HTERT RPE-1 (cell line): ENCODE data around the gene MRPL27.

Source experiments
- in situ Hi-C: fragments of 300-500 bp; cut with MboI; formaldehyde crosslinking; loops from 4 replicates; pipeline ENCODE4 v1.14.3; 2020; ENCODE audit warnings: low sequenced_read_pairs

The MRPL27 gene

GRCh38 chr17:50361561-50362480, 11.2 kb downstream of the MRPL27 start:
- in situ Hi-C loops, result no loop called here

GRCh38 chr17:50360486-50361115, 12.4 kb downstream of the MRPL27 start:
- in situ Hi-C loops, result no loop called here

- in situ Hi-C loops, result no loop called here
Observed at GRCh38 chr17:50359998-50360461, 13.0 kb downstream of the MRPL27 start.

GRCh38 chr17:50359005-50359699, 13.8 kb downstream of the MRPL27 start:
- in situ Hi-C loops, result no loop called here

- in situ Hi-C loops, result no loop called here
Observed at GRCh38 chr17:50358177-50358576, 14.8 kb downstream of the MRPL27 start.

- in situ Hi-C loops, result no loop called here
Observed at GRCh38 chr17:50356892-50357510, 16.0 kb downstream of the MRPL27 start.

GRCh38 chr17:50356418-50356817, 16.6 kb downstream of the MRPL27 start:
- in situ Hi-C loops, result no loop called here

- in situ Hi-C loops, result no loop called here
Observed at GRCh38 chr17:50355701-50356341, 17.2 kb downstream of the MRPL27 start.

GRCh38 chr17:50355336-50355700, 17.7 kb downstream of the MRPL27 start:
- in situ Hi-C loops, result no loop called here

GRCh38 chr17:50354776-50355175, 18.2 kb downstream of the MRPL27 start:
- in situ Hi-C loops, result no loop called here

- in situ Hi-C loops, result no loop called here
Observed at GRCh38 chr17:50354198-50354597, 18.8 kb downstream of the MRPL27 start.

- in situ Hi-C loops, result no loop called here
Observed at GRCh38 chr17:50353600-50354195, 19.3 kb downstream of the MRPL27 start.

GRCh38 chr17:50352693-50353599, 20.0 kb downstream of the MRPL27 start:
- in situ Hi-C loops, result no loop called here

GRCh38 chr17:50352072-50352692, 20.8 kb downstream of the MRPL27 start:
- in situ Hi-C loops, result no loop called here

- in situ Hi-C loops, result no loop called here
Observed at GRCh38 chr17:50350733-50351132, 22.3 kb downstream of the MRPL27 start.

- in situ Hi-C loops, result no loop called here
Observed at GRCh38 chr17:50349243-50349600, 23.8 kb downstream of the MRPL27 start.

- in situ Hi-C loops, result no loop called here
Observed at GRCh38 chr17:50348522-50349242, 24.3 kb downstream of the MRPL27 start.

GRCh38 chr17:50347894-50348291, 25.1 kb downstream of the MRPL27 start:
- in situ Hi-C loops, result no loop called here
